ENCODE measurements around the gene MAGI2.

- TF ChIP-seq CTCF (IDR thresholded peaks at IDR 0.05; ENCODE audit: borderline replicate concordance, extremely low read depth, low read length, poor library complexity, severe bottlenecking) (no peak), EZH2 (IDR thresholded peaks at IDR 0.05; ENCODE audit: borderline replicate concordance, low read depth, low read length, severe bottlenecking) (no peak)
Measured at GRCh38 chr7:79386688-79387422, 66.6 kb downstream of the MAGI2 start.

All from DND-41 (cell line).